Gastrocnemius medialis (tissue), 4 donors: ENCODE measurements around the gene PHOX2A. TPM values are rescaled to one million over a fixed set of nuclear protein-coding genes. Genes with fewer than 3 reads are reported as not detected.

Experiments
- ATAC-seq, 2 donors: fragments of 150-250 bp; one replicate each; pipeline ENCODE4 v1.9.1; 2016
- DNase-seq, 2 donors: peaks; one replicate each; pipeline ENCODE4 v3.0.0-alpha.2; 2019
- H3K27ac ChIP-seq, 4 donors: fragments of 200-600 bp; sonication (generic); 1 replicate in 1 of 4; 2 replicates in 3 of 4; pipeline ENCODE4 v1.5.1; 2016 to 2018; ENCODE audit warnings: mild to moderate bottlenecking in 2 of 4, moderate library complexity in 1 of 4
- H3K27me3 ChIP-seq, 3 donors: fragments of 200-600 bp; sonication (generic) in 2 of 3; 1 replicate in 1 of 3; 2 replicates in 2 of 3; pipeline versions ENCODE4 v1.5.1 to v1.6.0; 2016 to 2019; ENCODE audit warnings: mild to moderate bottlenecking in 1 of 3, moderate library complexity in 1 of 3
- H3K36me3 ChIP-seq, 2 donors: fragments of 200-600 bp; sonication (generic) in 1 of 2; one replicate each; pipeline ENCODE4 v1.5.1; 2017 to 2018
- H3K4me1 ChIP-seq, 2 donors: fragments of 200-600 bp; sonication (generic) in 1 of 2; one replicate each; pipeline ENCODE4 v1.5.1; 2016 to 2017; ENCODE audit warnings: mild to moderate bottlenecking in 2 of 2
- H3K4me3 ChIP-seq, 4 donors: fragments of 200-600 bp; sonication (generic) in 3 of 4; 1 replicate in 1 of 4; 2 replicates in 3 of 4; pipeline ENCODE4 v1.5.1; 2016 to 2019; ENCODE audit warnings: mild to moderate bottlenecking in 2 of 4
- H3K9me3 ChIP-seq, 3 donors: fragments of 200-600 bp; sonication (generic) in 2 of 3; 1 replicate in 1 of 3; 2 replicates in 2 of 3; pipeline ENCODE4 v1.5.1; 2016 to 2019
- POLR2A ChIP-seq, 2 donors: fragments of 450-650 bp; IDR thresholded peaks; one replicate each; pipeline ENCODE4 v1.6.1; 2017; ENCODE audit warnings: antibody characterized with exemption in 2 of 2, mild to moderate bottlenecking in 2 of 2, moderate library complexity in 2 of 2
- in situ Hi-C, 4 donors: fragments of 200-750 bp; cut with MboI; loops; one replicate each; pipeline versions ENCODE4 v1.15.0 to v1.8.0; 2017; ENCODE audit warnings: low sequenced_read_pairs in 4 of 4
- intact Hi-C: fragments of 100-400 bp; cut with DNase I; formaldehyde crosslinking; loops from one replicate; pipeline ENCODE4 v1.15.1; 2023; ENCODE audit warnings: low total_unique reads
- total RNA-seq, 4 donors: library from RNA; depleted of rRNA; stranded (reverse); fragments of >200 nt; gene quantifications; one replicate each; pipeline versions ENCODE4 v1.1.0 to v1.2.3, GENCODE V29; 2016
- TF ChIP-seq, protein P1 (sequence below), 5 experiments: fragments of 450-650 bp in 3 of 5; fragments of 200-600 bp in 2 of 5; sonication (generic) in 2 of 5; IDR thresholded peaks in 4 of 5; conservative IDR thresholded peaks in 1 of 5; 1 replicate in 4 of 5; 2 replicates in 1 of 5; pipeline ENCODE4 v1.5.1; 2016 to 2019; ENCODE audit warnings: antibody characterized with exemption in 5 of 5, mild to moderate bottlenecking in 3 of 5, moderate library complexity in 3 of 5

Gene PHOX2A
- total RNA-seq, 4 donors from 2014 or later, result not detected

DNA sequence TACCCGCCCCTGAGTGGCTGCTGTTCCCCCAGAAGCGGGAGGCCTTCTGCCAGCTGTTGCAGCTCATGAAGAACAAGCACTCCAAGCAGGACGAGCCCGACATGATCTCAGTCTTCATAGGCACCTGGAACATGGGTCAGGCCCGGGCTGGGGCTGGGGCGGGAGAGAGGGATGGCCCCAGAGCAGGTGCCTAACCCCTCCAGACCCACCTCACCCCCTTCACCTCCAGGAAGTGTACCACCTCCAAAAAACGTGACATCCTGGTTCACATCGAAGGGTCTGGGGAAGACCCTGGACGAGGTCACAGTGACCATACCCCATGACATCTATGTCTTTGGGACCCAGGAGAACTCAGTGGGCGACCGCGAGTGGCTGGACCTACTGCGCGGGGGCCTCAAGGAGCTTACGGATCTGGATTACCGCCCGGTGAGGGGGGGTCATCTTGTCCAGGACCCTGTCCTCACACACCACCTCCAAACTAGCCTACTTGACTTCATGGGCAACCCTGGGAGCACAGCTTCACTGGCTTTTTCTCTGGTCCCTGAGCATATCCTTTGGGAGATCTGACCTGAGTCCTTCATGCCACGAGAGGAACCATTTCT, 13.1 kb downstream of the PHOX2A start:
- intact Hi-C loops, result no loop called here
- Histone ChIP-seq H3K27ac (no peak overlapping the region), H3K36me3 (peaks cover 0 to 85% of the 10 kb centered on the region in 2 donors), H3K9me3 (no peaks in the 10 kb centered on the region), H3K27me3 (no peaks in the 10 kb centered on the region), H3K4me1 (peaks cover 1 to 9% of the 10 kb centered on the region in 2 donors), H3K4me3 (no peak overlapping the region)
- TF ChIP-seq POLR2A (IDR thresholded peaks at IDR 0.05), result no peak
- TF ChIP-seq, protein P1, sequence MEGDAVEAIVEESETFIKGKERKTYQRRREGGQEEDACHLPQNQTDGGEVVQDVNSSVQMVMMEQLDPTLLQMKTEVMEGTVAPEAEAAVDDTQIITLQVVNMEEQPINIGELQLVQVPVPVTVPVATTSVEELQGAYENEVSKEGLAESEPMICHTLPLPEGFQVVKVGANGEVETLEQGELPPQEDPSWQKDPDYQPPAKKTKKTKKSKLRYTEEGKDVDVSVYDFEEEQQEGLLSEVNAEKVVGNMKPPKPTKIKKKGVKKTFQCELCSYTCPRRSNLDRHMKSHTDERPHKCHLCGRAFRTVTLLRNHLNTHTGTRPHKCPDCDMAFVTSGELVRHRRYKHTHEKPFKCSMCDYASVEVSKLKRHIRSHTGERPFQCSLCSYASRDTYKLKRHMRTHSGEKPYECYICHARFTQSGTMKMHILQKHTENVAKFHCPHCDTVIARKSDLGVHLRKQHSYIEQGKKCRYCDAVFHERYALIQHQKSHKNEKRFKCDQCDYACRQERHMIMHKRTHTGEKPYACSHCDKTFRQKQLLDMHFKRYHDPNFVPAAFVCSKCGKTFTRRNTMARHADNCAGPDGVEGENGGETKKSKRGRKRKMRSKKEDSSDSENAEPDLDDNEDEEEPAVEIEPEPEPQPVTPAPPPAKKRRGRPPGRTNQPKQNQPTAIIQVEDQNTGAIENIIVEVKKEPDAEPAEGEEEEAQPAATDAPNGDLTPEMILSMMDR (IDR thresholded peaks at IDR 0.05 in 4 of 5, conservative IDR thresholded peaks at IDR 0.05 in 1 of 5), result no peak
- DNase-seq (no peak), ATAC-seq (no peak)
- in situ Hi-C loops, result loop anchor here in 1 of 4 donors (10.0 kb wide), 1 partner anchor 194 kb away; no protein-coding TSS in a partner anchor

DNA sequence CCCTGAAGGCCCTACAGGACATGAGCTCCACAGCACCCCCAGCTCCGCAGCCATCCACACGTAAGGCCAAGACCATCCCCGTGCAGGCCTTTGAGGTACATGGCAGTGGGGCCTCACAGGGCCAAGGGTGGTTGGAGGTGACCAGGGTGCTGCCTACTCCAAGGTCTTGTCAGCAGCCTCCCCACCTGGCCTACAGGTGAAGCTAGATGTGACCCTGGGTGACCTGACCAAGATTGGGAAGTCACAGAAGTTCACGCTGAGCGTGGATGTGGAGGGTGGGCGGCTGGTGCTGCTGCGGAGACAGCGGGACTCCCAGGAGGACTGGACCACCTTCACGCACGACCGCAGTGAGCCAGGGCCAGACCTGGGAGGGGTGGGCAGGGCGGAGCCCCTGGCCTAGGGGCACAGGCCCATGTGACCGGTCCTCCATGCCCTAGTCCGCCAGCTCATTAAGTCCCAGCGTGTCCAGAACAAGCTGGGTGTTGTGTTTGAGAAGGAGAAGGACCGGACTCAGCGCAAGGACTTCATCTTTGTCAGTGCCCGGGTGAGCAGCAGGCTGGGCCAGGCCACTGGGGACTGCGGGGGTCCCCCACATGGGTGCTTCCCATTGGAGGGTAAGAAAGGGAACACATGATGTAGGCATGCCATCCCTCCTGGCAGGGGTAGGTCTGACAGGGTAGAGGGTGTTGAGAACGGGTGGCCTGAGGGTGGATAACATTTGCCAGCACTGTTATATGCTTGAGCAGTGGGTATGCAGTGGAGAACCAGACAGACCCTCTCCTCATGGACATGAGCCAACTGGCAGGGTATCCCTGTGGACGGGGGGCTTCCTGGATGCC, 13.8 kb downstream of the PHOX2A start:
- Histone ChIP-seq H3K4me3 (no peak overlapping the region), H3K9me3 (no peaks in the 10 kb centered on the region), H3K36me3 (peaks cover 0 to 80% of the 10 kb centered on the region in 2 donors), H3K27me3 (no peaks in the 10 kb centered on the region), H3K4me1 (peaks cover 8 to 17% of the 10 kb centered on the region in 2 donors), H3K27ac (no peak overlapping the region)
- in situ Hi-C loops (loop anchor here in 1 of 4 donors (10.0 kb wide), 1 partner anchor 195 kb away; no protein-coding TSS in a partner anchor), intact Hi-C loops (no loop called here)
- DNase-seq (no peak), ATAC-seq (no peak)
- TF ChIP-seq POLR2A (IDR thresholded peaks at IDR 0.05), result no peak
- TF ChIP-seq, protein P1 (IDR thresholded peaks at IDR 0.05 in 4 of 5, conservative IDR thresholded peaks at IDR 0.05 in 1 of 5), result no peak

DNA sequence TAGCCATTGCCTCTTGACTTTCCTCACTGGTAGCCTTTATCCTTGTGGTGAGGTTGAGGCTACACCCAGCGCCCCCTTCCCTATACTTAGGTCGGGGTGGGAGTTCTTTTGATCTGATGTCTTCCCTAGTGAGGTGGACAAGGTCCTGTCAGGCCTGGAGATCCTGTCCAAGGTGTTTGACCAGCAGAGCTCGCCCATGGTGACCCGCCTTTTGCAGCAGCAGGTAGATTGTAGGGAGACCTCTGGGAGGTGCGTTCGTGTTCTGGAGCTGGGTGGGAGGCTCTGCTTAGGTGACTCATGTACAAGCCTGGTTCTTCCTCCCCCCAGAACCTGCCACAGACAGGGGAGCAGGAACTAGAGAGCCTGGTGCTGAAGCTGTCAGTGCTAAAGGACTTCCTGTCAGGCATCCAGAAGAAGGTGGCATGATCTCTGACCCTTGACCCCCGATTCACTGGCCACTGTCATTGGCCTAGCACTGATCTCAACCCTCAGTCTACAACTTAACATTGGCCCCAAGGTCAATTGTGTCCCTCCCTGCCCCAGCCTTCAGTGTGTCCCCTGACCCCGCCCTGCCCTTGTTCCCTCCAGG, 14.5 kb downstream of the PHOX2A start:
- Histone ChIP-seq H3K4me1 (peaks cover 9 to 18% of the 10 kb centered on the region in 2 donors), H3K27ac (no peak overlapping the region), H3K4me3 (no peak overlapping the region), H3K36me3 (peaks cover 0 to 72% of the 10 kb centered on the region in 2 donors), H3K27me3 (no peaks in the 10 kb centered on the region), H3K9me3 (no peaks in the 10 kb centered on the region)
- in situ Hi-C loops, result no loop called here
- TF ChIP-seq, protein P1 (IDR thresholded peaks at IDR 0.05 in 4 of 5, conservative IDR thresholded peaks at IDR 0.05 in 1 of 5), result no peak
- no peak for TF ChIP-seq POLR2A (IDR thresholded peaks at IDR 0.05)
- no peak for DNase-seq
- intact Hi-C loops, result no loop called here
- no peak for ATAC-seq

DNA sequence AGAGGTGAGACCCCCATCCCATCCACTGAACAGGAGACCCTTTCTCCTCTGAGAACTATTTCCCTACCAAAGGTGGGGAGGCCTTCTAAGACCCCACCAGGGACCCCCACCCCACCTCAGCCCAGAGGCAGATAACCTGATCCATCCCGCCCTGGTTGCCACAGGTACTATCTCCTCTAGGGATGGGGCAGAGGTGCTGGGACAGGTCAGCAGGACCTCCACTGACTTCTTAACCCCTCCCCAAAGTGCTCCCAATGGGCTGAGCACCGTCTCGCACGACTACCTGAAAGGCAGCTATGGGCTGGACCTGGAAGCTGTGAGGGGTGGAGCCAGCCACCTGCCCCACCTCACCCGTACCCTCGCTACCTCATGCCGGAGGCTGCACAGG, 15.1 kb downstream of the PHOX2A start:
- in situ Hi-C loops, result no loop called here
- Histone ChIP-seq H3K9me3 (no peaks in the 10 kb centered on the region), H3K4me3 (no peak overlapping the region), H3K4me1 (peaks cover 9 to 18% of the 10 kb centered on the region in 2 donors), H3K36me3 (peaks cover 0 to 67% of the 10 kb centered on the region in 2 donors), H3K27me3 (no peaks in the 10 kb centered on the region), H3K27ac (no peak overlapping the region)
- intact Hi-C loops, result no loop called here
- ATAC-seq (no peak), DNase-seq (no peak)
- no peak for TF ChIP-seq POLR2A (IDR thresholded peaks at IDR 0.05)
- TF ChIP-seq, protein P1 (IDR thresholded peaks at IDR 0.05 in 4 of 5, conservative IDR thresholded peaks at IDR 0.05 in 1 of 5), result no peak
